IgD-negative memory B cell (primary cell): ENCODE results near the gene ALDH5A1. TPM values are rescaled to one million over a fixed set of nuclear protein-coding genes. Genes with fewer than 3 reads are reported as not detected.
A peak's percentile ranks its signal among the peaks of the same experiment; 100 is the strongest.

Experiments used
- H3K27ac Mint-ChIP-seq, 3 donors: one replicate each; pipeline ENCODE4 v1.8.0; 2020 to 2022; ENCODE audit warnings: mild to moderate bottlenecking in 3 of 3, mixed read lengths in 3 of 3, moderate library complexity in 1 of 3
- H3K27me3 Mint-ChIP-seq: one replicate; pipeline ENCODE4 v1.8.0; 2021; ENCODE audit warnings: mixed read lengths
- H3K36me3 Mint-ChIP-seq: one replicate; pipeline ENCODE4 v1.8.0; 2020; ENCODE audit warnings: mild to moderate bottlenecking, mixed read lengths
- H3K4me1 Mint-ChIP-seq, 3 donors: one replicate each; pipeline ENCODE4 v1.8.0; 2020 to 2022; ENCODE audit warnings: mixed read lengths in 3 of 3, mild to moderate bottlenecking in 1 of 3
- H3K4me3 Mint-ChIP-seq, 4 donors: one replicate each; pipeline ENCODE4 v1.8.0; 2020 to 2022; ENCODE audit warnings: mild to moderate bottlenecking in 4 of 4, mixed read lengths in 4 of 4, moderate library complexity in 3 of 4
- H3K9me3 Mint-ChIP-seq, 3 donors: one replicate each; pipeline ENCODE4 v1.8.0; 2020 to 2021; ENCODE audit warnings: mixed read lengths in 3 of 3, mild to moderate bottlenecking in 1 of 3
- polyA plus RNA-seq: library from polyadenylated mRNA; unstranded; fragments of 300-500 nt; fragmentation: Illumina TruSeq; gene quantifications from one replicate; pipeline ENCODE4 v1.2.3, GENCODE V29; 2021

ALDH5A1 gene
- polyA plus RNA-seq, 1 donor from 2014 or later: 16.0 TPM

DNA sequence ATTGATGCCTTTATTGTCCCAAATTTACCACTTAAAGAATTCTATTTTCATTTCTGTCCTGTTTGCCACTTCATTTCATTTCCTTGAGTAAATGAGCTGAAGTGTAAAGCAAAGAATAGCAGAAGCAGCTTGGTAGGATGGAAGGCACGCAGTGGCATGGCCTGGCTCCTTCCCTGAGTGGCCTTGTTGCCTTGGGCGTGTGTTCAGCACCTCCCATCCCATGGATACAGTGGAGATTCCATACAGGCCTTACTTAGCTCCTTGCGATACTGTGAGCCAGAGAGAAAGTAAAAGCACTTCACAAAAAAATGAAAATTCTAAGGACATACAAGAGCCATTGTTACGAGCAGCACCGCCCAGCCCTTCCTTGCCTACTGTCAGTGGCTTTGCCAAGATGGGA, 39.6 kb downstream of the ALDH5A1 start:
- Mint-ChIP-seq H3K9me3 (no peaks in the 10 kb centered on the region), H3K27me3 (no peaks in the 10 kb centered on the region), H3K4me3 (no peak overlapping the region), H3K4me1 (no peaks in the 10 kb centered on the region), H3K36me3 (peaks cover 17% of the 10 kb centered on the region), H3K27ac (no peak overlapping the region)

DNA sequence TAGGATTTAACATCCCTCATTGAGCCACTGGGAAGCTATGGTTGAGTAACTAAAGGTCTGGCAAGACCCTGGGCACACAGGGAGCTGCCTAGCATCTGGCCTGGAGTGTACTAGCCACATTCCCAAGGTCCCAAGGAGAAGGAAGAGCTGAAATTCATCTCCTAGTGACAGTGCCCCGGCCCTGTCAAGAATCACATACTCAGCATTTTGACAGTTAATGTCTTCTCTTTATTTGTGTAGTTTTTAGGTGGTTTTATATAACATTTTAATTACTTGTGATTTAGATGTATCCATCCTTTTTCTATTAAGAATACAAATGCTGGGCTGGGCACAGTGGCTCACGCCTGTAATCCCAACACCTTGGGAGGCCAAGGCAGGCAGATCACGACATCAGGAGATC, 40.4 kb downstream of the ALDH5A1 start:
- H3K4me1 Mint-ChIP-seq: no peaks in the 10 kb centered on the region
- H3K4me3 Mint-ChIP-seq: no peak overlapping the region
- H3K9me3 Mint-ChIP-seq: no peaks in the 10 kb centered on the region
- H3K27me3 Mint-ChIP-seq: no peaks in the 10 kb centered on the region
- H3K36me3 Mint-ChIP-seq: peaks cover 14% of the 10 kb centered on the region
- H3K27ac Mint-ChIP-seq: no peak overlapping the region

DNA sequence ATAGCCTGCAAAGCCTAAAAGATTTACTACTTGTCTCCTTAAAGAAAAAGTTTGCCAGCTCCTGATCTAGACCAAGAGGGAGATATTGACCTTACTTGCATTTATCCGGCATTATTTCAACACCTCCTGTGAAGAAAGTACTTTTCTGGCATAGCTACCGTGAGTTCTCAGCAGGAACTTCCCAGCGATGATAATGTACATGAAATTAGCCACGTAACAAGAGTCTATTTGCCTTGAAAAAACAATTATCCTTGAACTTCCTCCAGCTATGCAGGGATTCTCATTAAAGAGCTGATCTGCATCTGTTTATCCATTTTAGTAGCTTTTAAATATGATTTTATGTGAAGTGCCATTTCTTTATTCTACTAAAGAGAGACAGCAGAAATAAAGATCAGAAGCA, 41.7 kb downstream of the ALDH5A1 start:
- no peaks in the 10 kb centered on the region for H3K4me1 Mint-ChIP-seq
- H3K36me3 Mint-ChIP-seq: peaks cover 13% of the 10 kb centered on the region
- no peaks in the 10 kb centered on the region for H3K27me3 Mint-ChIP-seq
- H3K9me3 Mint-ChIP-seq: no peaks in the 10 kb centered on the region
- no peak overlapping the region for H3K27ac Mint-ChIP-seq
- H3K4me3 Mint-ChIP-seq: no peak overlapping the region

DNA sequence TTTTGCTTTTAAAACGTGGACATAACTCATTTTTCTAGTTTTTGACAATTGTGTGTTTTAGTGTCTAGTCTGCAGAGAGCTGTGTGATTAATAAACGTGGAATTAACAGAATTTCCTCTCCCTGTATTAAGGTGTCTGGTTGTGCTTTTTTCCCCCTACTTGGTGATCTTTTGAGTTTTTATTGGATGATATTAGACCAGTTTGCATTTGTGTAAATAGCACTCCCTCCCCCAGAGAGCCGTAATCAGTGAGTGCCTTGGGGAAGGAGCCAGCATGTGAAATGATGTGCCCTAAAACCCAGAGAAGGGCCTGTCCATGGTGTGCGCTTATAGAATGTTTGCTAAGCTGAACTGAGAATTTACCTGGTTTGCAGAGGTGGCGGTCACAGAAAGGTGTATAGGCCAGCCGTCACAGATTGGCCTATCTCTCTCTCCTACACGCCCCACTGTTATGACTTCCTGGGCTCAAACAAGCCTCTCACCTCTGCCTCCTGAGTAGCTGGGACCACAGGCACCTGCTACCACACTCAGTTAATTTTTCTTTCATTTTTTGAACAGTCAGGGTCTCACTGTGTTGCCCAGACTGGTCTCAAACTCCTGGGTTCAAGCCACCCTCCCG, 42.4 kb downstream of the ALDH5A1 start:
- no peaks in the 10 kb centered on the region for H3K9me3 Mint-ChIP-seq
- H3K27me3 Mint-ChIP-seq: no peaks in the 10 kb centered on the region
- H3K27ac Mint-ChIP-seq: peak overlapping the region in 1 of 3 donors; percentile 59
- peaks cover 11% of the 10 kb centered on the region for H3K36me3 Mint-ChIP-seq
- H3K4me3 Mint-ChIP-seq: no peak overlapping the region
- H3K4me1 Mint-ChIP-seq: no peaks in the 10 kb centered on the region

DNA sequence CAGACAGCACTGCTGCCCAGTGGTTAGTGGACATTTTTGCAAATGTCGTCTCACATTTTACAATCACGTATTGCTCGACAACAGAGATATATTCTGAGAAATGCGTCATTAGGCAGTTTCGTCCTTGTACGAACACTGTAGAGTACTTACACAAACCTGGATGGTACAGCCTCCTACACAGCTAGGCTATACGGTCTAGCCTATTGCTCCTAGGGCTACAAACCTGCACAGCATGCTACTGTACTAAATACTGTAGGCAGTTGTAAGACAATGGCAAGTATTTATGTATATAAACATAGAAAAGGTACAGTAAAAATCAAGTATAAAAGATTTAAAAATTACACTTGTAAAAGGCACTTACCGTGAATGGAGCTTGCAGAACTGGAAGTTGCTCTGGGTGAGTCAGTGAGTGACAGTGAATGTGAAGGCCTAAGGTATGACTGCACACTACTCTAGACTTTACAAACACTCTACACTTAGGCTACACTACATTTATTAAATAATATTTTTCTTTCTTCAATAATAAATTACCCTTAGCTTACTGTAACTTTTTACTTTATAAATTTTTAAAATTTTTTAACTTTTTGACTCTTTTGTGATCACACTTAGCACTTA, 43.1 kb downstream of the ALDH5A1 start:
- peak overlapping the region in 1 of 3 donors; percentile 59 for H3K27ac Mint-ChIP-seq
- H3K4me1 Mint-ChIP-seq: no peaks in the 10 kb centered on the region
- no peaks in the 10 kb centered on the region for H3K9me3 Mint-ChIP-seq
- H3K4me3 Mint-ChIP-seq: no peak overlapping the region
- H3K27me3 Mint-ChIP-seq: no peaks in the 10 kb centered on the region
- H3K36me3 Mint-ChIP-seq: peaks cover 10% of the 10 kb centered on the region

DNA sequence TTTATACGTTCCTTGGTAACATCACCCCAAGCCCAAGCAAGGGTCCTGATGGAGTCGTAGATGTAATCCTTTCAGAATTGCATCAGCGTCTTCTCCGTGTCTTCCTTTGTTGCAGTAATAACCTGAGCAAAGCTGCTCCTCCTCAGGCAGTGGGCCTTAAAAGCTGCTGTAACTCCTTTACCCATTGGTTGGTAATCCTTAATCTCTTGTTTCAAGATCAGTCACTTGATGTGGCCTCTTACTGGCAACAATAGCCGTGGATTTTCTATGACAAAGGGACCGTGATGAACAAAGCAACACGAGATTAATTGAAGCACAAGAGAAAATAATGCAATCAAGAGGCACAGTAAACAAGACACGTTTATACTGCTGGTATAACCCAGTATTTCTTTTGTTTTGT, 44.6 kb downstream of the ALDH5A1 start:
- H3K27ac Mint-ChIP-seq: no peak overlapping the region
- no peak overlapping the region for H3K4me3 Mint-ChIP-seq
- H3K9me3 Mint-ChIP-seq: no peaks in the 10 kb centered on the region
- H3K4me1 Mint-ChIP-seq: no peaks in the 10 kb centered on the region
- H3K36me3 Mint-ChIP-seq: peaks cover 3% of the 10 kb centered on the region
- H3K27me3 Mint-ChIP-seq: no peaks in the 10 kb centered on the region

DNA sequence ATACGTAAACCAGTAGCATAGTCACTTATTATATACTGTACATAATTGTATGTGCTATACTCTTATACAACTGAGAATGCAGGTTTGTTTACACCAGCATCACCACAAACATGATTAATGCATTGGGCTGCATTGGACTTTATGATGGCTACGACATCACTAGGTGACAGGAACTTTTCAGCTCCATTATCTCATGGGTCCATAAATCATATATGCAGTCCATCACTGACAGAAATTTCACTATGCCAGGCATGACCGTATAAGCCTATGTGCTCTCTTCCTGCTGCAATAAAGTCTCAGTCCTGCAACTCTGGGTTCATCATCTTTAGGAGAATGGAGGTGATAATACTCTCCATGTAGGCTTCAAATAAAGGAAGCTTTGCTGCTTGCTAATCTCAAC, 45.4 kb downstream of the ALDH5A1 start:
- H3K27me3 Mint-ChIP-seq: no peaks in the 10 kb centered on the region
- no peak overlapping the region for H3K4me3 Mint-ChIP-seq
- H3K4me1 Mint-ChIP-seq: no peaks in the 10 kb centered on the region
- H3K27ac Mint-ChIP-seq: no peak overlapping the region
- H3K36me3 Mint-ChIP-seq: peaks cover 7% of the 10 kb centered on the region
- H3K9me3 Mint-ChIP-seq: no peaks in the 10 kb centered on the region

DNA sequence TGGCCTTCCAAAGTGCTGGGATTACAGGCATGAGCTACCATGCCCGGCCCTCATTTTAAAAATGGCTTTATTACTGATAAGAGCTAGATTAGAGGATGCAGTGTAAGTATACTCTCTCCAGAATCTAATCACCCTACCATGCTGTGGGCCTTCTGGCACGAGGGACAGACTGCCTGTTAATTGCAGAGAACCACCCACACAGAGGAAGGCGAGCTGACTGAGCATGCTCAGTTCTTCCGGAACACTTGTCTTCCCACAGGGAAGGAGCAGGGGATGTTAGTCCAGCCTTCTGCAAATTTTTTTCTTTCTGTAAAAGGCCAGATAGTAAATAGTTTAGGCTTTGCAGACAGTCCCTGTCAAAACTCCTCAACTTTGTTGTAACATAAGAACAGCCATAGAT, 48.9 kb downstream of the ALDH5A1 start:
- H3K36me3 Mint-ChIP-seq: peaks cover 9% of the 10 kb centered on the region
- no peaks in the 10 kb centered on the region for H3K27me3 Mint-ChIP-seq
- H3K9me3 Mint-ChIP-seq: no peaks in the 10 kb centered on the region
- peaks cover 0 to 7% (median 6%) of the 10 kb centered on the region in 3 donors for H3K4me1 Mint-ChIP-seq
- no peak overlapping the region for H3K27ac Mint-ChIP-seq
- H3K4me3 Mint-ChIP-seq: no peak overlapping the region

DNA sequence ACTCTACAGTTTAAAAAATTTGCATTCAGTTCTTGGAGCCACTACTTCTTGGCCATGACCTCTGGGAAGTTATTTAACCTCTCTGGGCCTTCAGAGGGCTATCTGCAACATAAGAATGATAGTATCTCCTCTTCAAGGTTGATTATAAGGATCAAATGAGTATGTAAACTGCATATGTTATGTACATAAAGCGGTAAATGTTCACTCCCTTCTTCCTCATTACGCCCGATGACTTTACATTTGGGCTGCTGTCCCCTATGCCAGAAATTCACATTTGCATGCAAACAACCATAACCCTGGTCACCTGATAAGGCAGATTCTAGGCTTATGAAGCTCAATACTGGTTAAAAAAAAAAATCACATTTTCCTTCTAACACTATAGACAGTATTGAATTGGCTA, 50.4 kb downstream of the ALDH5A1 start:
- Mint-ChIP-seq H3K9me3 (no peaks in the 10 kb centered on the region), H3K27me3 (no peaks in the 10 kb centered on the region), H3K4me3 (no peak overlapping the region), H3K4me1 (peaks cover 0 to 7% (median 6%) of the 10 kb centered on the region in 3 donors), H3K27ac (peak overlapping the region in 1 of 3 donors; percentile 23), H3K36me3 (peaks cover 9% of the 10 kb centered on the region)

DNA sequence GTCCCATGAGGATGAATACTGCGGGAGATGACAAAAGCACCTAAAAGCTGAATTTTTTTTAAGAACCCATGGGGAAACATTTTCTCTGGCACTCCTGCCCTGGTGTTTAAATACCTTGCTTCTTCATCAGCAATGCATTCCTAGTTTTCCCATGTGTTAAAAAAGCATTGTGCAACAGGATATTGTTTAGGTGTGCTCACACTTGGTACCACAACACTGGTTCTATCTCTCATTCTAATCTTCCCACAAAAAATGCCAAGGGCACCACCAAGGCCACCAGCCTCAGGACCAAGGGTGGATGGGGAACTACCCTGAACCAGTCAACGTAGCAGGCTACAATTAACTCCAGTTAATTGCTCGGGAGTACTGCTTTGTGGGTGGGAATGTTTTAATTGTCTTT, 50.9 kb downstream of the ALDH5A1 start:
- Mint-ChIP-seq H3K4me1 (peaks cover 0 to 7% (median 6%) of the 10 kb centered on the region in 3 donors), H3K36me3 (peaks cover 9% of the 10 kb centered on the region), H3K4me3 (no peak overlapping the region), H3K27me3 (no peaks in the 10 kb centered on the region), H3K27ac (no peak overlapping the region), H3K9me3 (no peaks in the 10 kb centered on the region)

DNA sequence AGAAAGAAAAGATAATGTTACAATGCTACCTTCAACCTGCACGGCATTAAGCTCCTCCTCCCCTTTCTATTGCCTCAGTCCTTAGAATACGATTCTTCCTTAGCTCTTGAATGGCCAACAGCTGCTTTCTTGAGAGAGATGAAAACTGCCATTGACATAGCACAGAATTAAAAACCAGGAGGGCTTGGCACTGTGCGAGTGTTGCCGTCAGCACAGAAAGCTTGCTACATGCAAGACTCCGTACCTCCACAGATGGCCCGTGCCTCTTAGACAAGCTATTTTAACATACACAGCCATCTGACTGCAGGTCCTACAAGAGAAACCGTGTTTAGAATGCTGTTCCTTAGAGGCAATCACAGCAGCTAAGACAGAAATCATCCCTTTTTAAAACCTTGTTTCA, 51.7 kb downstream of the ALDH5A1 start:
- Mint-ChIP-seq H3K4me1 (peaks cover 0 to 7% (median 6%) of the 10 kb centered on the region in 3 donors), H3K27ac (no peak overlapping the region), H3K27me3 (no peaks in the 10 kb centered on the region), H3K4me3 (no peak overlapping the region), H3K9me3 (no peaks in the 10 kb centered on the region), H3K36me3 (peaks cover 15% of the 10 kb centered on the region)

DNA sequence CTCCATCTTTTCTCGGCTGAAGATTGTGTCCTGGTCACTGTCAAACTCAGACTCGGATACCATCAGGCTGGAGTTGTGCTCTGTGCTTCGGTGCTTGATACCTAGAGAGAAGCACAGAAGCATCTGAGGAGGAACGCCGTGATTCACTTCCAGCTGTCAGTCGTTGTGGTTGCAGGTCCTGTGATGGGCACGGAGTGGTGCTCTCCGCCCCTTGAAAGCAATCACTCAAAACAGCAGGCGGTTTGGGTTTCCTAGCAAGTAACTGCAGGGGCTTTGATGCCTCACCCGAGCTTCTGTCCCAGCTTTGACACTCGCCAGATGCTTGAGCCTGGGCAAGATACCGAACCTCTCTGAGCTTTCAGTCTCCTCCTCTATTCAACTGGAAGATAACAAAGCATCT, 52.5 kb downstream of the ALDH5A1 start:
- Mint-ChIP-seq H3K4me1 (peaks cover 0 to 7% (median 6%) of the 10 kb centered on the region in 3 donors), H3K27ac (peak overlapping the region in 1 of 3 donors; percentile 67), H3K9me3 (no peaks in the 10 kb centered on the region), H3K36me3 (peaks cover 13% of the 10 kb centered on the region), H3K27me3 (no peaks in the 10 kb centered on the region), H3K4me3 (no peak overlapping the region)

DNA sequence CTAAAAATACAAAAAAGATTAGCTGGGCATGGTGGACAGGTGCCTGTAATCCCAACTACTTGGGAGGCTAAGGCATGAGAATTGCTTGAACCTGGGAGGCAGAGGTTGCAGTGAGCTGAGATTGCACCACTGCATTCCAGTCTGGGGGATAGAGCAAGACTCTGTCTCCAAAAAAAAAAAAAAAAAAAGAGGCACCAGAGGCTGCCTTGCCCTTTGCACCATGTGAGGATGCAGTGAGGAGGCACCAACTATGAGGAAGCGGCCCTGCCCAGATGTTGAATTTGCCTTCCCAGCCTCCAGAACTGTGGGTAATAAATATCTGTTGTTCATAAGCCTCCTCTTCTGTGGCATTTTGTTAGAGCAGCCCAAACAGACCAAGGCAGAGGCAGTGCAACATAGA, 54.4 kb downstream of the ALDH5A1 start:
- Mint-ChIP-seq H3K4me3 (no peak overlapping the region), H3K9me3 (no peaks in the 10 kb centered on the region), H3K4me1 (peaks cover 0 to 7% (median 6%) of the 10 kb centered on the region in 3 donors), H3K27me3 (no peaks in the 10 kb centered on the region), H3K27ac (no peak overlapping the region), H3K36me3 (peaks cover 16% of the 10 kb centered on the region)

DNA sequence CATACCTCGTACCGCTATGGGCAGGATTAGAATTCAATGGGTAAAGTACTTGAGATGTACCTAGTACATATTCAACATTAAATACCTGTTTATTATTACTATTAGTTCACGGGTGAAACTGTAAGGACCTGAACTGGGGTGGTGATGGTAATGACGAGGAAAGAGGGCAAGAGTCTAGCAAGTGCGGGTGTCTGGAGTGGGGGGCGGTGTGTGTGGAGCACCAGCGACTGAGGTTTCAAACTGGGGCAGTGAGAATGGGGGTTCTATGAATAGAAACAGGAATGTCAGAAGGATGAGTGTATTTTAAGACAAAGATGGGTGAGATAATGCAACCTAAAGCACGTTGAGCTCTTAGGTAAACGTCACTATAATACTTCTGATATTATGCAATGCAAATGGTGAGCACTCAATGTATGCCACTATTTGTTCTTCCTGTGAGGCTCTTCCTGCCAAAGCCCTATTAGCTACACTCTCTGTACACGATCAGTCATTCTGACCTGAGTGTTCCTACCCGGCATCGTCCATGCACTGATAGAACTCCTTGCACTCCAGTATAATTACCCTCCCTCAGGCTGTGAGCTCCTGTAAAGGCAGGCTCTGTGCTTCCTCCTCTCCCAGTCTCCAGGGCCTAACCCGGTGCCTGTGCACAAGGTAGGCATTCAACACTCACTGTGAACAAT, 55.0 kb downstream of the ALDH5A1 start:
- H3K4me1 Mint-ChIP-seq: peaks cover 0 to 7% (median 6%) of the 10 kb centered on the region in 3 donors
- H3K27ac Mint-ChIP-seq: no peak overlapping the region
- H3K27me3 Mint-ChIP-seq: no peaks in the 10 kb centered on the region
- no peak overlapping the region for H3K4me3 Mint-ChIP-seq
- no peaks in the 10 kb centered on the region for H3K9me3 Mint-ChIP-seq
- peaks cover 13% of the 10 kb centered on the region for H3K36me3 Mint-ChIP-seq

DNA sequence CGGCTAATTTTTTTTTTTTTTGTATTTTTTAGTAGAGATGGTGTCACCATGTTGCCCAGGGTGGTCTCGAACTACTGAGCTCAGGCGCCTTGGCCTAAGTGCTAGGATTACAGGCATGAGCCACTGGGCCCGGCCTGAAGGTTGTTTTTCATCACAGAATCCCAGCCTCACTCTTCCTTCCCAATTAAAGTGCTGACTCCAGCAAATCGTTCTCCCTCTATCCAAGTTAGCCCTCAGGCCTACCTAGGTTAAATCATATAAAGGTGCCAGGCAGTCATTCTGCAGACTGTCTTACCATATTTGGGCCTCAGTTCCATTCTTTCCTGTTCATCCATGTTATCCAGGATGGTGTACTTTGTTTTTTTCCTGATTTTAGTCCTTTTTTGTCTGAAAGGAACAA, 56.4 kb downstream of the ALDH5A1 start:
- H3K4me1 Mint-ChIP-seq: peaks cover 0 to 7% (median 6%) of the 10 kb centered on the region in 3 donors
- peaks cover 16% of the 10 kb centered on the region for H3K36me3 Mint-ChIP-seq
- H3K4me3 Mint-ChIP-seq: no peak overlapping the region
- no peaks in the 10 kb centered on the region for H3K9me3 Mint-ChIP-seq
- H3K27ac Mint-ChIP-seq: no peak overlapping the region
- no peaks in the 10 kb centered on the region for H3K27me3 Mint-ChIP-seq

DNA sequence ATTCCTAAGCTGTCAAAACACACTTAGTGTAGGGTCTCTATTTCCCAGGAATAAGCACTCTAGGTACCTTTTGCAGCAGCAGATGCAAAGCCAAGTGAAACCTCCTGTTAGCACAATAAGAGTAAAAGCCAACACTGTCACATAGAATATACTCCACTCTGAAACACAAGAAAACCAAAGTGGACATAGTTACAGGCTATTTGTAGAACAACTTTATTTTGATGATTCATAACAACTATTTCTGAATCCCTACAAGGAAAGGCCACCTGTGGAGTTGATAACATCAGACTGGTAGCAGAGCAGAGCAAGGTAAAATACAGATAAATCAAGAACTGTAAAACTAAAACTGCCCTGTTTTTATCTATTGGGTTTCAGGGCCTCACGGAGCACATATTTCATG, 59.7 kb downstream of the ALDH5A1 start:
- Mint-ChIP-seq H3K36me3 (peaks cover 13% of the 10 kb centered on the region), H3K4me1 (no peaks in the 10 kb centered on the region), H3K9me3 (no peaks in the 10 kb centered on the region), H3K4me3 (no peak overlapping the region), H3K27me3 (no peaks in the 10 kb centered on the region), H3K27ac (no peak overlapping the region)
